Measurements from ENCODE around the gene FBXL13.
"Not testable (repeated sequence)": the region's sequence is repeated elsewhere in the genome, so short reads cannot be mapped to it uniquely, and the experiment has no call there.

FBXL13 gene

DNA sequence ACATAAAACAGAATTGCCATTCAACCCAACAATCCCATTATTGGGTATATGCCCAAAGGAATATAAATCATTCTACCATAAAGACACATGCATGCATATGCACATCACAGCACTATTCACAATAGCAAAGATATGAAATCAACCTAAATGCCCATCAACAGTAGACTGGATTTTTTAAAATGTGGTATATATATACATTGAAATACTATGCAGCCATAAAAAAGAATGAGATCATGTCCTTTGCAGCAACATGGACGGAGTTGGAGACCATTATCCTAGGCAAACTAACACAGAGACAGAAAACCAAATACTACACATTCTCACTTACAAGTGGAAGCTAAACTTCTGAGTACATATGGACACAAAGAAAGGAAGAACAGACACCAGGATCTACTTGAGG, 51.0 kb downstream of the FBXL13 start:
- DNase-seq (ENCODE audit: low spot score) = not testable (repeated sequence)

DNA sequence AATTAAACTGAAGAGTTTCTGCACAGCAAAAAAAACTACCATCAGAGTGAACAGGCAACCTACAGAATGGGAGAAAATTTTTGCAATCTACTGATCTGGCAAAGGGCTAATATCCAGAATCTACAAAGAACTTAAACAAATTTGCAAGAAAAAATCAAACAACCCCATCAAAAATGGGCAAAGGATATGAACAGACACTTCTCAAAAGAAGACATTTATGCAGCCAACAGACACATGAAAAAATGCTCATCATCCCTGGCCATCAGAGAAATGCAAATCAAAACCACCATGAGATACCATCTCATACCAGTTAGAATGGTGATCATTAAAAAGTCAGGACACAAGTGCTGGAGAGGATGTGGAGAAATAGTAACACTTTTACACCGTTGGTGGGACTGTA, 53.1 kb downstream of the FBXL13 start:
- DNase-seq (ENCODE audit: low spot score) = not testable (repeated sequence)

DNA sequence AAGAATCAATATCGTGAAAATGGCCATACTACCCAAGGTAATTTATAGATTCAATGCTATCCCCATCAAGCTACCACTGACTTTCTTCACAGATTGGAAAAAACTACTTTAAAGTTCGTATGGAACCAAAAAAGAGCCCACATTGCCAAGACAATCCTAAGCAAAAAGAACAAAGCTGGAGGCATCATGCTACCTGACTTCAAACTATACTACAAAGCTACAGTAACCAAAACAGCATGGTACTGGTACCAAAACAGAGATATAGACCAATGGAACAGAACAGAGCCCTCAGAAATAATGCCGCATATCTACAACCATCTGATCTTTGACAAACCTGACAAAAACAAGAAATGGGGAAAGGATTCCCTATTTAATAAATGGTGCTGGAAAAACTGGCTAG, 53.7 kb downstream of the FBXL13 start:
- not testable (repeated sequence) for DNase-seq (ENCODE audit: low spot score)

DNA sequence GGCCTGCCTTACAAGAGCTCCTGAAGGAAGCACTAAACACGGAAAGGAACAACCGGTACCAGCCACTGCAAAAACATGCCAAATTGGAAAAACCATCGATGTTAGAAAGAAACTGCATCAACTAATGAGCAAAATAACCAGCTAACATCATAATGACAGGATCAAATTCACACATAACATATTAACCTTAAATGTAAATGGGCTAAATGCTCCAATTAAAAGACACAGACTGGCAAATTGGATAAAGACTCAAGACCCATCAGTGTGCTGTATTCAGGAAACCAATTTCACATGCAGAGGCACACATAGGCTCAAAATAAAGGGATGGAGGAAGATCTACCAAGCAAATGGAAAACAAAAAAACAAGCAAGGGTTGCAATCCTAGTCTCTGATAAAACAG, 56.3 kb downstream of the FBXL13 start:
- not testable (repeated sequence) for DNase-seq (ENCODE audit: low spot score)

DNA sequence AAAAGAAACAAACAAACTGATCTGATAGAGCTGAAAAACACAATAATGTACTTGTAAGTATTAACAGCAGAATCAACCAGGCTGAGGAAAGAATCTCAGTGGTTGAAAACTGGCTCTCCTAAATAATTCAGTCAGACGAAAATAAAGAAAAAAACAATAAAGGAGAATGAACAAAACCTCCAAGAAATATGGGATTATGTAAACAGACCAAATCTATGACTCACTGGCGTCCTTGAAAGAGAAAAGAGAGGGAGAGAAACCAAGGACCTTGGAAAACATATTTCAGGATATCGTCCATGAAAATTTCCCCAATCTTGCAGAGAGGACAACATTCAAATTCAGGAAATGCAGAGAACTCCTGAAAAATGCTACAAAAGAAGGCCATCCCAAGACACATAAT, 62.9 kb downstream of the FBXL13 start:
- DNase-seq (ENCODE audit: low spot score) = no peak

DNA sequence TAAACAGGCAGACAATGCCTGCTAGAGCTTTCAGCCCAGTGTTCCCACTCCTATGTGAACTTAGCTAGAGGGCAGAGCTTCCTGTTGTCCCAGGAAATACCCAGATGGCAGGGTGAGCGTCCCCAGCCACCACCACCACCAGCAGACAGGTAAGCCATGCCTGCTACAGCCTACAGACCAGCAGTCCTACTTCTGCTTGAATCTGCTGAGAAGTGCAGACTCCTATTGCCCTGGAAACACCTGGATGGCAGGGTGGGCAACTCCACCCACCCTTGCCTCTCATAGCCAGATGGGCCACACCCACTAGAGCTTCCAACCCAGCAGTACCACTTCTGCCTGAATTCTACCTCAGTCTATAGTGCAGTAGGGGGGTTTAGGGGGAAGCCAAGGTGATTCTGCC, 64.4 kb downstream of the FBXL13 start:
- DNase-seq (ENCODE audit: low spot score) = no peak

DNA sequence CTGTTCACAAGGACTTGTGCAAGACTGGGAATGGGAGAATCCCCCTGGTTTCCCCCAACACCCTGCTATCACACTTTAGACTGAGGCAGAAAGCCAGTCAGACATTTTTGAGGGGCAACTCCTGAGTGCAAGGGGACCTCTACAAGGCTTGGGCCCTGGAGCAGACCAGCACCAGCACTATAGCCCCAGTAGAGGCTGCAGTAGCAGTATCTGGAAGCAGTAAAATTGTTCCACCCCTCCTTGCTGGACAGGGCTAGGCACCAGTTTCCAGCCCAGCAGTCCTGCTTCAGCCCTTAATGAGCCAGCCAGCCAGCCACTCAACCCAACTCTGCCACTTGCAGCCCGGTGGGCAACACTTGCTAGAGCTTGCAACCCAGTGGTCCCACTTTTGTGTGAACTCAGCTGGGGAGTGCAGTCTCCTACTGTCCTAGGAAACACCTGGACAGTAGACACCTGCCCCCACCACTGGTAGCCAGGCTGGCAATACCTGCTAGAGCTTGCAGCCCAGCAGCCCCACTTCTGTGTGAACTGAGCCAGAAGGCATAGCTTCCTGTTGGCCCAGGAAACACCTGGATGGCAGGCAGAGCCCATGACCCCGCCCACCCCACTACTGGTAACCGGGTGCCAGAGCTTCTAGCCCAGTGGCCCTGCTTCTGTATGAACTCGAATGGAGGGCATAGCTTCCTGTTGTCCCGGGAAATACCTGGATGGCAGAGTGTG, 65.0 kb downstream of the FBXL13 start:
- no peak for DNase-seq (ENCODE audit: low spot score)

DNA sequence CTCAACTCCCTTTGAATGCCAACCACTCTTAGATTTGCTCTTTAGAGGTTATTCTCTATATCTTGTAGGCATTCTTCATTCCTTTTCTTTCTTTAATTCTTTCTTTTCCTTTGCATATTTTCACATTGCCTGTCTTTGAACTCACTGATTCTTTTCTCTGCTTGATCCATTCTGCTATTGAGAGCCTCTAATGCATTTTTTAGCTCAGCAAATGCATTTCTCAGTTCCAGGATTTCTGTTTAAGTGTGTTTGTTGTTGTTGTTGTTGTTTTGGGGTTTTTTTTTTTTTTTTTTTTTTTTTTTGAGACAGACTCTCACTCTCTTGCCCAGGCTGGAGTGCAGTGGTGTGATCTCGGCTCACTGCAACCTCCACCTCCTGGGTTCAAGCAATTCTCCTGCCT, 71.6 kb downstream of the FBXL13 start:
- no peak for DNase-seq (ENCODE audit: low spot score)

DNA sequence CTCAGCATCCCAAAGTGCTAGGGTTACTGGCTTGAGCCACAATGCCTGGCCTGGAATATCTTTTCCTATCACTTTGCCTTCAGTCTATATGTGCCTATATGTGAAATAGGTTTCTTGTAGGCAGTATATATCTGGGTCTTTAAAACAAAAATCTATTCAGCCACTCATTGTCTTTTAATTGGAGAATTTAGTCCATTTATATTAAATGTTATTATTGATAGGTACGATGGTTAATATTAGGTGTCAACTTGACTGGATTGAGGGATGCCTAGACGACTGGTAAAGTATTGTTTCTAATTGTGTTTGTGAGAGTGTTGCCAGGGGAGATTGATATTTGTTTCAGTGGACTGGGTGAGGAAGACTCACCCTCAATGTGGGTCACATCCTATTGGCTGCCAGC, 73.4 kb downstream of the FBXL13 start:
- DNase-seq (ENCODE audit: low spot score) = no peak

DNA sequence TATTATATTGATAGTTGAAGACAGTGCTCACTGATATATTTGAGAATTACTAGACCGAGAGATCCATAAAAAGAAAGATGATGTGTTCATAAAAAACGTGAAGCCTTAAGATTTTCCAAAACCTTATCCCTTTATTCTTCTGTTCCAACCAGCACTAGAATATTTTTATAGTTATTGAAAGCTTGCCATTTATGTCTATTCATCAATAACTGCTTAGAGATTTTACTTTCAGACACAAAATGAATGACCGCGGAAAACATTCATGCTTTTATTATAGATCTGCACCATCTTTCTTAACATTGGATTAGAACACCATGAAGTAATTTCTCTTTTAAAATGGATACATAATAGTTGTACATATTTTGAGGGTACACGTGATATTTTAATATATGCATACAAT, 77.6 kb downstream of the FBXL13 start:
- DNase-seq (ENCODE audit: low spot score) = no peak

DNA sequence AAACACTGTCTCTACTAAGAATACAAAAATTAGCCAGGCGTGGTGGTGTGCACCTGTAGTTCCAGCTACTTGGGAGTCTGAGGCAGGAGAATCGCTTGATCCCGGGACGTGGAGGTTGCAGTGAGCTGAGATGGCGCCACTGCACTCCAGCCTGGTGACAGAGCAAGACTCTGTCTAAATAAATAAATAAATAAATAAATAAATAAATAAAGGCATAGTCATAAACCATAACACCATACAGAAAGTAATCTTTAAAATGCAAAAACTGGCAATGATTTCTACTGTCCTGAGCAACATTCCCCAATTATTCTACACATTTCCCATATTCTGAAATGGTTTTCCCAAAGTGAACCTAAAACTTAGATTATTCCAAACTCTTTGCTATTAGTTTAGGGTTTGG, 79.0 kb downstream of the FBXL13 start:
- not testable (repeated sequence) for DNase-seq (ENCODE audit: low spot score)

DNA sequence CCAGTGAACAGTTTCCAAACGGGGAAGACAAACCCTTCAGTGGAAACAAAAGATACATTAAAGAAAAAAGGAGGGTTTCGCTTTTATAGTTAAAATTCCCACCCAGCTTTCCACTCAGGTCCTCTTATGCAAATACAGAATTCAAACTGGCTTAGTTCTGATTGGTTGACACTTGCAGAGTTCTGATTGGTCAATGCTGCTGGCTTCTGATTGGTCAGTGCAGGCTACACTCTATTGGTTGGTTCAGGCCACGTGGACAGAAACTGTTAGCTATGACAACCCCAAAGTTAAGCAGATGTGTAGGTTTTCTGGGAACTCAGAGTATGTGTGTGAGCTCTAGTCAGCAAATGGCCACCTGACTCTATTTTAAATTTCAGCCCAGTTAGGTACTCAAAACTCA, 80.0 kb downstream of the FBXL13 start:
- no peak for DNase-seq (ENCODE audit: low spot score)

DNA sequence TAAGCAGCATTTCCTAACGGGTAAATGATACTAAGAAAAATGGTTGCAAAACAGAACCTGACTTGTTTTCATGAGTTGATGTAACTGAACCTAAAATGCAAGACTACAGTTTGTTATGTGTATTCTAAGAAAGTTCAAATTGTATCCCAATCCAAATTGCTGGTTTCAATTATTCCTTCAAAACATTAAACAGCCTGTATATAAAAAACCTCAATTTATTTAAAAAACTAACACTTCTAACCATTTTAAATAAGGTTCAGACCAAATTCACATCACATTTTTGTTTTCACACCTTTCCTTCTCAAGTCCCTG, 80.9 kb downstream of the FBXL13 start:
- DNase-seq (ENCODE audit: low spot score) = no peak

DNA sequence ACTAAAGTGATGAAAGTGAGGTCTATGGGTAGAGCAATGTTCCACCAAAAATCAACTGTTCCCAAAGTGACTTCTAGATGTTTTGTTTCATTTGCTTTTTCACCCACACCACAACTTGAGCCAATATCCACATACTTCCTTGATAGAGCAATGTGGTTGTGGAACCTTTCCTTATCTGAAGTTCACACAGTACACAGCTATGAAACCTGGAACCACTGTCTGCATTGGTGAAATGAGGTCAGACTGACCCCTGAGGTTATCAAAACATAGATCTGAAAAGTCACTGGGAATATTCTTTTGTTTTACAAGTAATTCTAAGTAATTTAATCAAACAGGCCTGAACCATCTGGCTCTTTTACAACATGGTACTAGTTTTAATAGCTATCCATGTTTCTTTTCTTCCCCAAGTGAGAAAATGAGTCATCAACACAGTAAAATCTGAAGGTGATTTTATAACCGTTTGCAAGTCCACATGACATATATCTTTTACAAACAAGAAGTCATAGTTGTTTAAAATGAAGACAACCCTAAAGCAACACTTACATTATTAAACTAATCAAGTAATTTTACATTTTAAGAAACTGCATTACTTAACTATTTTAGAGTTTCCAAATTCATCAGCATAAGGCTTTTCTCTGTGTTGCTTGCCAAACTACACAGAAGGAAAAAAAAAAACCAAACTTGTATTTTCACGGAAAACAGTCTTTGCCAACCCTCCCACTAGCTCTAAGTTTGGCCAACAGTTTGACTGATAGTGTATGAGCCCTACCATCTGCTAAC, 81.5 kb downstream of the FBXL13 start:
- DNase-seq (ENCODE audit: low spot score) = no peak

DNA sequence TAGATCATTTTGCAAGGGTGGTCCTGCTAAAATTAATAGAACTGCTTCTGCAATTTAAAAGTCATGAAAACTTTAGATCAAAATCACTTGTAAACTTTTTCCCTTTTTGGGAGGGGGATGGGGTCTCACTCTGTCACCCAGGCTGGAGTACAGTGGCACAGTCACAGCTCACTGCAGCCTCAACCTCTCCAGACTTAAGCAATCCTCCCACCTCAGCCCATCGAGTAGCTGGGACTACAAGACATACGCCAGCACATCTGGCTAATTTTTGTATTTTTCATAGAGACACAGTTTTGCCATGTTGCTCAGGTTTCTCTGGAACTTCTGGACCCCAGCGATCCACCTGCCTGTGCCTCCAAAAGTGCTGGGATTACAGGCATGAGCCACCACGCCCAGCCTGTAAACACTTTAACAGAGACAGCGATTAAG, 82.1 kb downstream of the FBXL13 start:
- no peak for DNase-seq (ENCODE audit: low spot score)

DNA sequence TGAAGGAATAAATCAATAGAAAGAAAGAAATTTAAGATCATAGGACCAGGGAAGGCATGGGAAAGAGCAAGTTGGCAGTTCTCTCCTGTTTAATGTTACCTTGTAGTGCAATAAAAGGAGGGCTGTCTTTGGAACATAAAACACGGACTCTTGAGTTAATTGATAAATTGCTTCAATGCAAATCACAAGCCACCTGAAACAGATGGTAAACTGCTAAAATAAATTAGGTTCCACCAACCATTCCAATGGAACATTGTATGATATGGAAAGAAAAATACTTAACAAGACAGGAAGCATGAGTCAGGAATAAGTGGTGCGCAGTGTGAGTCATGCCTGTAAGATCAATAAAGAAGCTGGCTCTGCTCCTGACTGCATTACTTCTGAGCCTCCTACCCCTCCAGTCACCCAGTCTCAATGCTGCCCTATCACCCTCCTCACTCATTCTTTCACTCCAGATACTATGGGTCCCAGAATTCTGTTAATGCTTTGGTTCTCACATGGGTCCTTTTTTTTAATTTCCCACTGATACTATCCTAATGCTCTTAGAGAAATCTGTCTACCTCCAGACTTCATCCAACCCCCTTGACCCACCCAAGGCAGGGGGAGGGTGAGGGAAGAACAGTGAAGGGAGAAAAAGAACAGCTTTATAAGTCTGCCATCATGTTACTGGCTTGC, 82.9 kb downstream of the FBXL13 start:
- DNase-seq (ENCODE audit: low spot score) = no peak

DNA sequence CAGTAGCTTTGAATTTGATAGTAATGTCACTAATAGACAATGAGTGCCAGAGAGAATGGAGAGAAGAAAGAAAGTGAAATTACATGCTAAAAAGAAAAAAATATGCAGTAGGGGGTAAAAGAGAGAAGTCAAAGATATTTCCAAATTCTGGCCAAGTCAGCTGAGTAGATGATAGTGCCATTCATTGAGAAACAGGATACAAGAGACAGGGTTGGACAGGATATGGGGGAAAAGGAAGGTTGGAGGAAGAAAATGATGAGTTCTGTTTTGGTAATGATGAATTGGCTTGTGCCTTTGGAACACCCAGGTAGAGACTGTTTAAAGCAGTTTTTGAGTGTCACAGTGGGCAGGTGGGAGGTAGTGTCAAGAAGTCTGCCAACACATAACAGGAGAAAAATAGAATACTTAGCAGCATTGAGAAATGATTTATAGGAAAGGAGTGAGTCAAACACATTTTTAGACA, 83.5 kb downstream of the FBXL13 start:
- no peak for DNase-seq (ENCODE audit: low spot score)

DNA sequence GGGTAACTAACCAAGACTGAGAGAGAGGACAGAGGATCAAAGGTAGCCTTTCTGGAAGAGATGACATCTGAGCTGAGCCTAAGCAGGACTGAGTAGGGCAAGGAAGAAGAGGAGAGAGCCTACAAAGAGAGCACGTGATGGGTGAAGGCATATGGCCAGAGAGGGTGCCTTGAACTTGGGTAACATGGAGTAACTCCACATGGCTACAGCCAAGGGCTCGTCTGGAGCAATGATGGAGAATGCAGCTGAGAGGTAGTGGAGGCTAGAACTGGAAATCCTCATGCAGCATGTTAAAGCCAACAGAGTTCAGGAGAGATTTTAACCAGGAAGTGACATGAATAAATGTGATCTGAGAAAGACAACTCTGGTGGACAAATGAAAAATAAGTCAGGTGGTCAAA, 84.0 kb downstream of the FBXL13 start:
- no peak for DNase-seq (ENCODE audit: low spot score)

DNA sequence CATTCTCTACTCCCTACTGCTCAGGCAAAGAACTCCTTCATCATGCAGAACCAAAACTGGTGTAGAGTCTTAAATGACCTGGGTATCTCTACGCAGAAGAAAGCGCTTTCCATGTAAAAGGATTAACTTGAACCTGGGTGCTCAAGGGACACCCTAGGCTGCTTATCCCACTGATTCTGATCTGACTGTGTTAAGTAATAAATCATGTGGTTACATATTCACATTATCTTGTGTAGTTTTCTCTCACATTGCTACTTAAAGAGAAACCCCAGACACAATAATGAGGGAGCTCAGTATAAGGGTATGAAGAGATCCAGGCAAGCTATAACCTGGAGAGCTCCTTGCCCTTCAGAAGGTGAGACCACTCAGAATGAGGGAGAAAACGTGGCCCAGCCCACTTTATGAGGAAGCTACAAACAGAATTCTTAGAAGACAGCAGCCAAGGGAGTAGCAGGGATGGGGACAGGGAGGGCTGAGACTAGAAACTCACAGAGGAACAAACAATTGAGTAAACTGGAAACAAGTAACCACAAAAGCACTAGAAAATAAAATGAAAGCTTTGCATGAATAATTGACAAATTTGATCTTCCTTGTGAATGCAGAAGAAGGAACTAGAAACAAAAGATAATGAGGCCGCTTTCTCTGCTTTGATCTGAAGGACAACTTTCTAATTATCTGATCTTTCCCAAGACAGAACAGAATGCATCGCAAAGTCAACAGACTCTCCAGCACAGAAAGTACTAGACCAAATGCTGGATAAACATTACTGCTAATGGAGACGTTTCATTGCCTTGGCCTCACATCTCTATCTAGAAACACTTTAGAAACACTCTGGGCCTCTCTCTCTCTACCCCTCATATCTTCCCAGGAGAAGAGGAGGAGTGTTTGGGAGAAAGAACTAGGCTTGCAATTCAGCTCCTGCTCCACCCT, 85.7 kb downstream of the FBXL13 start:
- no peak for DNase-seq (ENCODE audit: low spot score)

DNA sequence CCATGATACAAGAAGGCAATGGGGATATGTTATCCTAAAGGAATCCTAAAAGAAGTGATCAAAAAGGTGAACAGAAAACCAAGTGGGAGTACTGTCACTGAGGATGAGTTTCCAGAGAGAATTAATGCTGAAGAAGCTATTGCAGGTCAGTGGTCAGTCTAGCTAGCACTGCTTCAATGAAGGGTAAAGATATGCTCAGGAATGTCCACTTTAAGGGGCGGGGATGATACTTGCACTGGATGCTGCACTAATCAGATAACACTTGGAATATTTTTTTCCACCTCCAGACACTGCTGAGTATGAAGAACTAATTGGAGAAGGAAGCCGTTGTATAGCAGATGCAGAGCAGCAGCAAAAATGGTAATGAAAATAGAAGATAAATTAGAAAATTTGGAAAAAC, 86.5 kb downstream of the FBXL13 start:
- no peak for DNase-seq (ENCODE audit: low spot score)

DNA sequence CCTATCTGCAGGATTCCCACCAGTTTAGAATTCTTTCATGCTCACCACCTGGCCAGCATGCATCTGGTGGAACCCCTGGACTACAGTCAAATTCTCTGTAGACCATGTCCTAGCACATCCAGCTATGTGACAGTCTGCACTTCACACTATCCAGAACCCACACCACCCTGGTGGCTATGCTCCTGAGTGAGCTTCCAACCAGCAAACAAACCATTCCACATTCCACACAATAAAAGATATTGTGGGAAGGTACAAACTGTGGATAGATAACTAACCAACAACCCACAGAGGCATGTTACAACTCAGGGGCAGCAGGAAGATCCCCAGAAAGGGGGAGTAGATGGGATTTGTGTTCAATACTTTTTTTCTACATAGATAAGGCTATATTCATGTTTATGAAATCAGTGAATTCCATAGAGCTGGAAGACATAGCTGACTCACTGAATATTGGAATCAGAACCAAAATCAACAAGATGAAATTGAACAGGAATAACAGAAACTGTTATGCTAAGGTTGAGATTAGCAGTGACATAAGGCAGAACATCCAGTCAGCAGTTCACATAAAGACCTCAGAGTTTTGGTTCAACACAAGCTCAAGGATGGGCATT, 89.3 kb downstream of the FBXL13 start:
- no peak for DNase-seq (ENCODE audit: low spot score)

DNA sequence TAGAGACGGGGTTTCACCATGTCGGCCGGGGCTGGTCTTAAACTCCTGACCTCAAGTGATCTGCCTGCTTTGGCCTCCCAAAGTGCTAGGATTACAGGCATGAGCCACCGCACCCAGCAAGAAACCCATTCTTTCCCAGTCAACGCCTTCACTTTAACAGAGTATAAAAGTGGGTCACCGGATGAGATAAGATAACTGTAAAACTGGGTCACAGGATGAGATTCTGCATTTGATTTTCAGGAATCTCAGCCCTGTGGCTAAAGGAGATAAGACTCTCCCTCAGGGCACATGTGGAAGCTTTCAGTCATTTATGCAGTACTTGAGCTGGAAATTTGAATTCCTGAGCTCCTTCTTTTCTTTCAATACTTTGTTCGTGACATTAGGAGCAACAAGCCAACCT, 91.0 kb downstream of the FBXL13 start:
- DNase-seq (ENCODE audit: low spot score) = no peak
